ENCODE measurements around the gene PIK3R3.

The PIK3R3 gene

DNA sequence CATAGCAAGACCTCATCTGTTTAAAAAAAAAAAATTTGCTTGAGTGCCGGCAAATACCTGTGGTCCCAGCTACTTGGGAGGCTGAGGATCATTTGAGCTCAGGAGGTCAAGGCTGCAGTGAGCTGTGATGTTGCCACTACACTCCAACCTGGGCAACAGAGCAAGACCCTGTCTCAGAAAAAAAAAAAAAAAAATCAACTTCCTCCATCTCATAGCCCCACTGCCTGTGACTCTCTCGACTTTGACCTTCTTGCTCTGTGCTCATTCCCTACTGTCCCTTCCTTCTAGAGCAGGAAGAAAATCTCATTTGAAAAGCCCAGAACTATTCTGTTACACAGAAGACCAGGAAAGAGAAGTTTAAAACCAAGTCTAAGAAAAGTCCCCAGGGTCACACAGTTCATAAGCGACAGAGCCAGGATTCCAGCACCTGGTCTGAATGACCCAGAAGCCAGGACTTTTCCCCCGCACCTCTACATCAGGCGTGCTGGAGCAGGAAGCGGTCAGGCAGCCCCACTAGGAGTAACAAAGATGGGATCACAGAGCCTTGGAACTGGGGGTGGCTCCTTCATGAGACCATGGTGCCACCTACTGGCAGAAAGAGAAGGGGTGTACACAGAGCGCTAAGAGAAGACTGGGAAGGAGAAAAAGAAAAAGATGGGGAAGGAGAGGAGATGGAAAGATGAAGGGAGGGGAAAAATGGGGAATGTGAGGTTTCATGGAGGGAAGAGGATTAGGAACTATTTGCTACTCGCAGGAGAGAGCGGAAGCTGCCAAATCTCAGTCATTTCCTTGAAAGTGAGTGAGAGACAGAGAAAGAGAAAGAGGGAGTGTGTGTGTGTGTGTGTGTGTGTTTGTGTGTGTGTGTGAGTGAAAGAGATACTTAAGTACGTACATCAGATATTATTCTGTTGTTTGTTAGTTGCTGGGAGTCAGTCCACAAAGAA, 47.0 kb upstream of the PIK3R3 start:
- H3K27me3 ChIP-seq (ENCODE audit: insufficient read depth, low read length, poor library complexity, severe bottlenecking), result no peaks in the 10 kb centered on the region
- no peak overlapping the region for H3K4me3 ChIP-seq (ENCODE audit: low read length, poor library complexity, severe bottlenecking)
- H3K4me1 ChIP-seq (ENCODE audit: insufficient read depth, low read length, poor library complexity, severe bottlenecking), result peaks cover 15% of the 10 kb centered on the region
- no peaks in the 10 kb centered on the region for H3K9me3 ChIP-seq (ENCODE audit: insufficient read depth, low read depth, low read length)
- H3K79me2 ChIP-seq (ENCODE audit: insufficient read depth, low read length), result no peaks in the 10 kb centered on the region
- H3K4me2 ChIP-seq (ENCODE audit: low read depth, low read length, poor library complexity, severe bottlenecking), result peak overlapping the region; percentile 19
- no peak for TF ChIP-seq EZH2phosphoT487 (IDR thresholded peaks at IDR 0.05; ENCODE audit: borderline replicate concordance)
- TF ChIP-seq, protein P1, sequence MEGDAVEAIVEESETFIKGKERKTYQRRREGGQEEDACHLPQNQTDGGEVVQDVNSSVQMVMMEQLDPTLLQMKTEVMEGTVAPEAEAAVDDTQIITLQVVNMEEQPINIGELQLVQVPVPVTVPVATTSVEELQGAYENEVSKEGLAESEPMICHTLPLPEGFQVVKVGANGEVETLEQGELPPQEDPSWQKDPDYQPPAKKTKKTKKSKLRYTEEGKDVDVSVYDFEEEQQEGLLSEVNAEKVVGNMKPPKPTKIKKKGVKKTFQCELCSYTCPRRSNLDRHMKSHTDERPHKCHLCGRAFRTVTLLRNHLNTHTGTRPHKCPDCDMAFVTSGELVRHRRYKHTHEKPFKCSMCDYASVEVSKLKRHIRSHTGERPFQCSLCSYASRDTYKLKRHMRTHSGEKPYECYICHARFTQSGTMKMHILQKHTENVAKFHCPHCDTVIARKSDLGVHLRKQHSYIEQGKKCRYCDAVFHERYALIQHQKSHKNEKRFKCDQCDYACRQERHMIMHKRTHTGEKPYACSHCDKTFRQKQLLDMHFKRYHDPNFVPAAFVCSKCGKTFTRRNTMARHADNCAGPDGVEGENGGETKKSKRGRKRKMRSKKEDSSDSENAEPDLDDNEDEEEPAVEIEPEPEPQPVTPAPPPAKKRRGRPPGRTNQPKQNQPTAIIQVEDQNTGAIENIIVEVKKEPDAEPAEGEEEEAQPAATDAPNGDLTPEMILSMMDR (conservative IDR thresholded peaks at IDR 0.05; ENCODE audit: low read length), result peak; percentile 99
- no peak overlapping the region for H3K9ac ChIP-seq (ENCODE audit: low read depth, low read length, poor library complexity, severe bottlenecking)
- H4K20me1 ChIP-seq (ENCODE audit: insufficient read depth, low read length, poor library complexity, severe bottlenecking), result no peaks in the 10 kb centered on the region
- no peaks in the 10 kb centered on the region for H3K36me3 ChIP-seq (ENCODE audit: insufficient read depth, low read length)
- peak overlapping the region; percentile 56 for H2AFZ ChIP-seq (ENCODE audit: low read length)
- no peaks in the 10 kb centered on the region for H3K9me2 ChIP-seq (replicated peaks; ENCODE audit: low read depth, low read length)
- no peaks in the 10 kb centered on the region for H3F3A ChIP-seq (ENCODE audit: low read depth)

DNA sequence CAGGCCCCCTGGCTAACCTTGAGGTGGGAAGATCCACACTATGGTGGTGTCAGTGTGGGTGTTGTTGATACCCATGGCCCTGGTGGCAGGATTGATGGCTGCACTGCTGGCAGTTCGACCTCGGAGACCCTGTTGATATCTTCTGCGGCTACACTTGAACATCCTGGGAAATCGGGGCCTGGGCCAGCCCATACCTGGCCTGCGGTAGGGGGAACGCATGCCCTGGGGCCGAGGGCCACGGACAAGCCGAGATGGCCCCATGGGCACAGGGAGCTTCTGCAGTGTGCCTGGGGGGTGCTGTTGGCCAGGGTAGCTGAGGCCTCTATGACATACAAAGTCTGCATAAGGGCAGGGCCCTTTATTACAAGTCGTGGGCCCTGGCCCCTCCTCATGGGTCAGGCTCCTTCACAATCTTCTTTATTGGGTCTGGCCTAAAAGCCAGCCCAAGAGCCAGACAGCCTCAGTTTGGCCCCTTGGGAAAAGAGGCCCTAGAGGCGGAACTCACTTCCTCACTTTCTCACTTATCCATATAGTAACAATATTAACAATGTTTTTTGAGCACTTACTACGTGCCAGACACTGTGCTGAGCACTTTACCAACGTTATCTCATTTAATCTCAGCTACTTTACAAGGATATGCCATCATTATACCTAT, 43.9 kb upstream of the PIK3R3 start, which contains the start of gene P3R3URF:
P3R3URF (minus strand) TSS at position 278 of the 655 bp plus-strand sequence; CDS start at position 261, 17 bp downstream.
- H3K9ac ChIP-seq (ENCODE audit: low read depth, low read length, poor library complexity, severe bottlenecking), result no peak within 1 kb of the TSS
- H3K4me3 ChIP-seq (ENCODE audit: low read length, poor library complexity, severe bottlenecking), result no peak within 1 kb of the TSS
- H3K9me3 ChIP-seq (ENCODE audit: insufficient read depth, low read depth, low read length), result no peaks in the 10 kb centered on the region
- no peaks in the 10 kb centered on the region for H3K27me3 ChIP-seq (ENCODE audit: insufficient read depth, low read length, poor library complexity, severe bottlenecking)
- H3F3A ChIP-seq (ENCODE audit: low read depth), result no peaks in the 10 kb centered on the region
- H3K4me2 ChIP-seq (ENCODE audit: low read depth, low read length, poor library complexity, severe bottlenecking), result no peak within 1 kb of the TSS
- H3K9me2 ChIP-seq (replicated peaks; ENCODE audit: low read depth, low read length), result no peaks in the 10 kb centered on the region
- H3K4me1 ChIP-seq (ENCODE audit: insufficient read depth, low read length, poor library complexity, severe bottlenecking), result peaks cover 4% of the 10 kb centered on the region
- no peaks in the 10 kb centered on the region for H3K79me2 ChIP-seq (ENCODE audit: insufficient read depth, low read length)
- H3K36me3 ChIP-seq (ENCODE audit: insufficient read depth, low read length), result no peaks in the 10 kb centered on the region
- H2AFZ ChIP-seq (ENCODE audit: low read length), result no peak within 1 kb of the TSS
- TF ChIP-seq, protein P1 (conservative IDR thresholded peaks at IDR 0.05; ENCODE audit: low read length), result no peak
- TF ChIP-seq EZH2phosphoT487 (IDR thresholded peaks at IDR 0.05; ENCODE audit: borderline replicate concordance), result no peak
- H4K20me1 ChIP-seq (ENCODE audit: insufficient read depth, low read length, poor library complexity, severe bottlenecking), result no peaks in the 10 kb centered on the region

DNA sequence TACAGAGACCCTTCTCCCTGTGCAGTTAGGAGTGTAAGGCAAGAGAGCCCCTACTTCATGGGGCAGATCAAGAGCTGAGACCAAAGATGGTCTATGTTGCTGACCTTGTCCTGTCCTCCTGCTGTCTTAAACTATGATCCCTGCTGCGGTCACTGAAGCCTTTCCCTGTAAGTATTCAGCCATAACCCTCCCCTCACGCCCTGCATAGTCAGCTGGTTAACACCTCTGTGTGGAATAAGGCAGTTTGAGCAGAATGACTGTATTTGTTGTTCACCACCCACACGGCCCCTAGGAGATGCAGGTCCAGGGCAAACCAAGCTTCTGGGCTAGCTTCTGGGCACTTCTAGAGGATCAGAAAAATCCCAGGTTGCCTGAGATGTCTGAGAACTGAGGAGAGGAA, 42.8 kb upstream of the PIK3R3 start:
- no peaks in the 10 kb centered on the region for H3K9me3 ChIP-seq (ENCODE audit: insufficient read depth, low read depth, low read length)
- H3K4me3 ChIP-seq (ENCODE audit: low read length, poor library complexity, severe bottlenecking), result no peak overlapping the region
- no peaks in the 10 kb centered on the region for H4K20me1 ChIP-seq (ENCODE audit: insufficient read depth, low read length, poor library complexity, severe bottlenecking)
- H3K9me2 ChIP-seq (replicated peaks; ENCODE audit: low read depth, low read length), result no peaks in the 10 kb centered on the region
- no peaks in the 10 kb centered on the region for H3K79me2 ChIP-seq (ENCODE audit: insufficient read depth, low read length)
- no peaks in the 10 kb centered on the region for H3K36me3 ChIP-seq (ENCODE audit: insufficient read depth, low read length)
- no peak overlapping the region for H3K4me2 ChIP-seq (ENCODE audit: low read depth, low read length, poor library complexity, severe bottlenecking)
- H2AFZ ChIP-seq (ENCODE audit: low read length), result no peak overlapping the region
- H3F3A ChIP-seq (ENCODE audit: low read depth), result no peaks in the 10 kb centered on the region
- no peaks in the 10 kb centered on the region for H3K27me3 ChIP-seq (ENCODE audit: insufficient read depth, low read length, poor library complexity, severe bottlenecking)
- H3K4me1 ChIP-seq (ENCODE audit: insufficient read depth, low read length, poor library complexity, severe bottlenecking), result peaks cover 4% of the 10 kb centered on the region
- TF ChIP-seq EZH2phosphoT487 (IDR thresholded peaks at IDR 0.05; ENCODE audit: borderline replicate concordance), result no peak
- TF ChIP-seq, protein P1 (conservative IDR thresholded peaks at IDR 0.05; ENCODE audit: low read length), result no peak
- no peak overlapping the region for H3K9ac ChIP-seq (ENCODE audit: low read depth, low read length, poor library complexity, severe bottlenecking)

Measured in Loucy (cell line).